GM13977 (cell line): ENCODE results near the gene MRPL2.

Experiments
- DNase-seq: peaks from one replicate; pipeline ENCODE4 v3.0.0; 2012; ENCODE audit warnings: low spot score
- in situ Hi-C: fragments of 300-500 bp; cut with MboI; formaldehyde crosslinking; loops from one replicate; pipeline ENCODE4 v1.12.0; 2022; ENCODE audit warnings: low sequenced_read_pairs, low pct_unique_long_range_greater_than_20kb, mixed read lengths, inconsistent platforms; ENCODE audit not compliant: unreplicated experiment
- TF ChIP-seq, protein P1 (sequence below): IDR thresholded peaks from 2 replicates; pipeline ENCODE4 v1.5.1; 2012; ENCODE audit warnings: mild to moderate bottlenecking, control low read depth; ENCODE audit not compliant: insufficient read depth; ENCODE audit errors: extremely low read depth, missing control alignments

MRPL2 gene

GRCh38 chr6:43034190-43034525, 25.1 kb downstream of the MRPL2 start:
- DNase-seq: no peak
- in situ Hi-C loops: no loop called here
- TF ChIP-seq, protein P1, sequence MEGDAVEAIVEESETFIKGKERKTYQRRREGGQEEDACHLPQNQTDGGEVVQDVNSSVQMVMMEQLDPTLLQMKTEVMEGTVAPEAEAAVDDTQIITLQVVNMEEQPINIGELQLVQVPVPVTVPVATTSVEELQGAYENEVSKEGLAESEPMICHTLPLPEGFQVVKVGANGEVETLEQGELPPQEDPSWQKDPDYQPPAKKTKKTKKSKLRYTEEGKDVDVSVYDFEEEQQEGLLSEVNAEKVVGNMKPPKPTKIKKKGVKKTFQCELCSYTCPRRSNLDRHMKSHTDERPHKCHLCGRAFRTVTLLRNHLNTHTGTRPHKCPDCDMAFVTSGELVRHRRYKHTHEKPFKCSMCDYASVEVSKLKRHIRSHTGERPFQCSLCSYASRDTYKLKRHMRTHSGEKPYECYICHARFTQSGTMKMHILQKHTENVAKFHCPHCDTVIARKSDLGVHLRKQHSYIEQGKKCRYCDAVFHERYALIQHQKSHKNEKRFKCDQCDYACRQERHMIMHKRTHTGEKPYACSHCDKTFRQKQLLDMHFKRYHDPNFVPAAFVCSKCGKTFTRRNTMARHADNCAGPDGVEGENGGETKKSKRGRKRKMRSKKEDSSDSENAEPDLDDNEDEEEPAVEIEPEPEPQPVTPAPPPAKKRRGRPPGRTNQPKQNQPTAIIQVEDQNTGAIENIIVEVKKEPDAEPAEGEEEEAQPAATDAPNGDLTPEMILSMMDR: no peak

GRCh38 chr6:43033496-43034189, 25.6 kb downstream of the MRPL2 start:
- in situ Hi-C loops: no loop called here
- TF ChIP-seq, protein P1: no peak

DNA sequence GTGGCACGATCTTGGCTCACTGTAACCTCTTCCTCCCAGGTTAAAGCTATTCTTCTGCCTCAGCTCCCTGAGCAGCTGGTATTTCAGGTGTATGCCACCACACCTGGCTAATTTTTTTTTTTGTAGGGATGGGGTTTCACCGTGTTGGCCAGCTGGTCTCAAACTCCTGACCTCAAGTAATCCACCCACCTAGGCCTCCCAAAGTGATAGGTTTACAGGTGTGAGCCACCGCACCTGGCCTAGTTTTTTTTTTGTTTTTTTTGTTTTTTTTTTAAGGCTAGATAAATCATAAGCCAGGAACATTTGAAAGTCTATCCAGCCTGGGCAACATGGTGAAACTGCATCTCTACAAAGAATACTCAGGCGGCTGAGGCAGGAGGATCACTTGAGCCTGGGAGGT, 26.9 kb downstream of the MRPL2 start:
- TF ChIP-seq, protein P1: no peak
- in situ Hi-C loops: no loop called here

More at GRCh38 chr6:43033496-43034189, 25.6 kb downstream of the MRPL2 start:
- no peak for DNase-seq

GRCh38 chr6:43029120-43029519, 30.1 kb downstream of the MRPL2 start:
- in situ Hi-C loops: no loop called here
- no peak for DNase-seq

More for the DNA sequence above, 26.9 kb downstream of the MRPL2 start:
- no peak for DNase-seq

DNA sequence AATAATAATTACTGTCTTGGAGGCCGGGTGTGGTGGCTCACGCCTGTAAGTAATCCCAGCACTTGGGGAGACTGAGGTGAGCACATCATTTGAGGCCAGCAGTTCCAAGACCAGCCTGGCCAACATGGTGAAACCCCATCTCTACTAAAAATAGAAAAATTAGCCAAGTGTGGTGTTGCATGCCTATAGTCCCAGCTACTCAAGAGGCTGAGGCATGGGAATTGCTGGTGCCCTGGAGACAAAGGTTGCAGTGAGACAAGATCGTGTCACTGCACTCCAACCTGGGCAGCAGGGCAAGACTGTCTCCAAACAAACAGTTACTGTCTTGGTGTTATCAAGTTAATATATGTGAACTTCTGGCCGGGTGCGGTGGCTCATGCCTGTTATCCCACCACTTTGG, 32.9 kb downstream of the MRPL2 start:
- TF ChIP-seq, protein P1: no peak
- in situ Hi-C loops: no loop called here

More at GRCh38 chr6:43029120-43029519, 30.1 kb downstream of the MRPL2 start:
- TF ChIP-seq, protein P1: no peak

DNA sequence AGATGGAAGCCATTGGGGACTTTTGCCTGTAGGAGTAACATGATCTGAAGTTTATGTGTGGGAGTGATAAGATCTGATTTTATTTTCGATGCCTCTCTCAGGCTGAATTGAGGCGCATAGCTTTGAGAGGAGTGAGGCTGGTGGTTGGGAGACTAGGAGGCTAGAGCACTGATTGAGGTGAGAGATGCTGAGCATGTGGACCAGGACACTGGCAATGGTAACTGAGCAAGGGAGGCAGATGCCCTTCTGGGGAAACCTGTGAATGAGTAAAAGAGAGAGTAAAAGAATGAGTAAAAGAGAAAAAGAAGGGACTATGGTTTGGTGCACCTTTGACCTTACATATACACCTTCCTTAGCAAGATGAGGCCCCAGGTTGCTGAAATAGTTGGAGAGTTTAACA, 34.8 kb downstream of the MRPL2 start:
- DNase-seq: no peak
- TF ChIP-seq, protein P1: no peak
- in situ Hi-C loops: no loop called here

More for the DNA sequence above, 32.9 kb downstream of the MRPL2 start:
- no peak for DNase-seq
